Esophagus squamous epithelium (tissue), 5 donors: ENCODE results near the gene SCGB3A2. TPM values are rescaled to one million over a fixed set of nuclear protein-coding genes. Genes with fewer than 3 reads are reported as not detected.

Experiments used
- DNase-seq: peaks from one replicate; lab custom pipeline; 2025; lab: John Stamatoyannopoulos, UW
- H3K27ac ChIP-seq, 4 donors: fragments of 200-600 bp; sonication (generic); one replicate each; pipeline ENCODE4 v1.5.1; 2016 to 2019; ENCODE audit warnings: mild to moderate bottlenecking in 1 of 4
- H3K27me3 ChIP-seq, 4 donors: fragments of 200-600 bp; sonication (generic); 1 replicate in 3 of 4; 2 replicates in 1 of 4; pipeline versions ENCODE4 v1.5.1 to v1.6.0; 2017 to 2021; ENCODE audit warnings: antibody characterized with exemption in 1 of 4
- H3K36me3 ChIP-seq, 3 donors: fragments of 200-600 bp; sonication (generic); one replicate each; pipeline ENCODE4 v1.5.1; 2016 to 2019
- H3K4me1 ChIP-seq, 3 donors: fragments of 200-600 bp; sonication (generic); one replicate each; pipeline ENCODE4 v1.5.1; 2017 to 2019
- H3K4me3 ChIP-seq, 4 donors: fragments of 200-600 bp; sonication (generic); 1 replicate in 3 of 4; 2 replicates in 1 of 4; pipeline ENCODE4 v1.5.1; 2016 to 2019; ENCODE audit warnings: mild to moderate bottlenecking in 2 of 4, moderate library complexity in 1 of 4
- H3K9me3 ChIP-seq, 3 donors: fragments of 200-600 bp; sonication (generic); one replicate each; pipeline ENCODE4 v1.5.1; 2016 to 2019
- CTCF ChIP-seq, 6 experiments: fragments of 450-650 bp in 4 of 6; fragments of 200-600 bp in 2 of 6; sonication (generic) in 2 of 6; IDR thresholded peaks; one replicate each; pipeline ENCODE4 v1.5.1; 2016 to 2019; ENCODE audit warnings: antibody characterized with exemption in 6 of 6, mild to moderate bottlenecking in 4 of 6, moderate library complexity in 4 of 6
- POLR2A ChIP-seq, 4 donors: fragments of 450-650 bp; IDR thresholded peaks; one replicate each; pipeline ENCODE4 v1.6.1; 2017; ENCODE audit warnings: antibody characterized with exemption in 4 of 4, mild to moderate bottlenecking in 4 of 4, moderate library complexity in 3 of 4
- WGBS, 2 donors: methylation state at CpG; one replicate each; pipeline ENCODE4 v1.1.5; 2018; 5-methylcytosine and 5-hydroxymethylcytosine counted together
- intact Hi-C: fragments of 100-400 bp; cut with DNase I; formaldehyde crosslinking; loops from one replicate; pipeline ENCODE4 v1.15.0; 2022
- total RNA-seq, 4 donors: library from RNA; depleted of rRNA; stranded (reverse); fragments of >200 nt; gene quantifications; one replicate each; pipeline ENCODE4 v1.1.0, GENCODE V29; 2016
- donor health status: DM: yes; HTN: yes; CAD: no.

SCGB3A2 gene
- total RNA-seq, 4 donors from 2014 or later, result not detected

GRCh38 chr5:147855774-147856069 is 22.8 kb upstream of the SCGB3A2 start:
- Histone ChIP-seq H3K27me3 (no peaks in the 10 kb centered on the region), H3K27ac (no peak overlapping the region), H3K9me3 (no peaks in the 10 kb centered on the region), H3K36me3 (no peaks in the 10 kb centered on the region), H3K4me3 (no peak overlapping the region), H3K4me1 (no peaks in the 10 kb centered on the region)
- TF ChIP-seq POLR2A (IDR thresholded peaks at IDR 0.05), result no peak
- no peak for TF ChIP-seq CTCF (IDR thresholded peaks at IDR 0.05)
- DNase-seq, result no peak
- WGBS, 2 donors, result 33 to 36% methylated on average over 4 of the region's 4 CpGs
- intact Hi-C loops, result loop anchor here (10.0 kb wide), 1 partner anchor 79 kb away; no protein-coding TSS in a partner anchor

- no peak overlapping the region for H3K4me3 ChIP-seq
- TF ChIP-seq CTCF (IDR thresholded peaks at IDR 0.05), result no peak
- TF ChIP-seq POLR2A (IDR thresholded peaks at IDR 0.05), result no peak
- H3K27me3 ChIP-seq, result no peaks in the 10 kb centered on the region
- H3K9me3 ChIP-seq, result no peaks in the 10 kb centered on the region
- intact Hi-C loops, result loop anchor here (10.0 kb wide), 1 partner anchor 78 kb away; no protein-coding TSS in a partner anchor
- no peak for DNase-seq
- H3K4me1 ChIP-seq, result no peaks in the 10 kb centered on the region
- no peak overlapping the region for H3K27ac ChIP-seq
- no peaks in the 10 kb centered on the region for H3K36me3 ChIP-seq
Observed at GRCh38 chr5:147856801-147857200, 21.7 kb upstream of the SCGB3A2 start.

GRCh38 chr5:147857302-147858129 is 21.0 kb upstream of the SCGB3A2 start:
- Histone ChIP-seq H3K9me3 (no peaks in the 10 kb centered on the region), H3K4me1 (no peaks in the 10 kb centered on the region), H3K27ac (no peak overlapping the region), H3K27me3 (no peaks in the 10 kb centered on the region), H3K4me3 (no peak overlapping the region), H3K36me3 (no peaks in the 10 kb centered on the region)
- intact Hi-C loops, result loop anchor here (10.0 kb wide), 1 partner anchor 77 kb away; no protein-coding TSS in a partner anchor
- TF ChIP-seq POLR2A (IDR thresholded peaks at IDR 0.05) (no peak), CTCF (IDR thresholded peaks at IDR 0.05) (peak in 5 of 6 experiments; percentile 71 to 88 (median 80))
- no peak for DNase-seq
- 2 to 7% methylated on average over 2 of the region's 2 CpGs for WGBS, 2 donors

GRCh38 chr5:147858565-147858964 is 19.9 kb upstream of the SCGB3A2 start:
- 35 to 68% methylated on average over 1 of the region's 1 CpG for WGBS, 2 donors
- Histone ChIP-seq H3K9me3 (no peaks in the 10 kb centered on the region), H3K4me3 (no peak overlapping the region), H3K27me3 (no peaks in the 10 kb centered on the region), H3K4me1 (peaks cover 0 to 8% (median 0%) of the 10 kb centered on the region in 3 donors), H3K27ac (no peak overlapping the region), H3K36me3 (no peaks in the 10 kb centered on the region)
- intact Hi-C loops, result loop anchor here (10.0 kb wide), 1 partner anchor 76 kb away; no protein-coding TSS in a partner anchor
- DNase-seq, result no peak
- no peak for TF ChIP-seq CTCF (IDR thresholded peaks at IDR 0.05)
- TF ChIP-seq POLR2A (IDR thresholded peaks at IDR 0.05), result no peak

- 75 to 81% methylated on average over 3 of the region's 3 CpGs for WGBS, 2 donors
- no peak overlapping the region for H3K27ac ChIP-seq
- H3K4me1 ChIP-seq, result peaks cover 0 to 24% (median 6%) of the 10 kb centered on the region in 3 donors
Observed at GRCh38 chr5:147859962-147860640, 18.4 kb upstream of the SCGB3A2 start.

More at GRCh38 chr5:147859962-147860640, 18.4 kb upstream of the SCGB3A2 start:
- no peaks in the 10 kb centered on the region for H3K9me3 ChIP-seq
- H3K4me3 ChIP-seq, result no peak overlapping the region
- H3K36me3 ChIP-seq, result no peaks in the 10 kb centered on the region
- H3K27me3 ChIP-seq, result no peaks in the 10 kb centered on the region
- intact Hi-C loops, result loop anchor here (10.0 kb wide), 1 partner anchor 75 kb away; no protein-coding TSS in a partner anchor
- DNase-seq, result no peak
- TF ChIP-seq CTCF (IDR thresholded peaks at IDR 0.05), result no peak
- TF ChIP-seq POLR2A (IDR thresholded peaks at IDR 0.05), result no peak
